Bronchial epithelial cell (primary cell): Measurements from ENCODE around the gene SPPL3. TPM values are rescaled to one million over a fixed set of nuclear protein-coding genes. Genes with fewer than 3 reads are reported as not detected.
A peak's percentile ranks its signal among the peaks of the same experiment; 100 is the strongest.
"Not testable (repeated sequence)": the region's sequence is repeated elsewhere in the genome, so short reads cannot be mapped to it uniquely, and the experiment has no call there.

Experiments used
- DNase-seq: peaks from one replicate; pipeline ENCODE4 v3.0.0-alpha.2; 2010; ENCODE audit warnings: low read depth
- FAIRE-seq: peaks from 2 replicates; lab custom pipeline; 2011; peaks lifted over from hg19 to GRCh38; lab: Jason Lieb, UNC
- H3K27me3 ChIP-seq: 2 replicates; pipeline ENCODE4 v1.5.1; 2011; ENCODE audit warnings: low read length; ENCODE audit not compliant: control insufficient read depth, insufficient read depth
- H3K36me3 ChIP-seq: 2 replicates; pipeline ENCODE4 v1.5.1; 2011; ENCODE audit warnings: low read length; ENCODE audit not compliant: control insufficient read depth, insufficient read depth
- H3K4me3 ChIP-seq: 2 replicates; pipeline ENCODE4 v1.5.1; 2011; ENCODE audit warnings: mild to moderate bottlenecking, low read depth, low read length, control low read depth
- total RNA-seq: library from RNA; depleted of rRNA; stranded (reverse); fragments of >200 nt; gene quantifications from 2 replicates; pipeline ENCODE4 v1.2.1, GENCODE V29; 2014
- TF ChIP-seq, protein P1 (sequence below): IDR thresholded peaks from 2 replicates; pipeline ENCODE4 v1.5.1; 2011; ENCODE audit warnings: mild to moderate bottlenecking, moderate library complexity, low read length, control low read depth, inconsistent platforms; ENCODE audit not compliant: insufficient read depth, severe bottlenecking

The SPPL3 gene, protein sequence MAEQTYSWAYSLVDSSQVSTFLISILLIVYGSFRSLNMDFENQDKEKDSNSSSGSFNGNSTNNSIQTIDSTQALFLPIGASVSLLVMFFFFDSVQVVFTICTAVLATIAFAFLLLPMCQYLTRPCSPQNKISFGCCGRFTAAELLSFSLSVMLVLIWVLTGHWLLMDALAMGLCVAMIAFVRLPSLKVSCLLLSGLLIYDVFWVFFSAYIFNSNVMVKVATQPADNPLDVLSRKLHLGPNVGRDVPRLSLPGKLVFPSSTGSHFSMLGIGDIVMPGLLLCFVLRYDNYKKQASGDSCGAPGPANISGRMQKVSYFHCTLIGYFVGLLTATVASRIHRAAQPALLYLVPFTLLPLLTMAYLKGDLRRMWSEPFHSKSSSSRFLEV
- 4.2 and 8.7 TPM in 2 replicates for total RNA-seq

DNA sequence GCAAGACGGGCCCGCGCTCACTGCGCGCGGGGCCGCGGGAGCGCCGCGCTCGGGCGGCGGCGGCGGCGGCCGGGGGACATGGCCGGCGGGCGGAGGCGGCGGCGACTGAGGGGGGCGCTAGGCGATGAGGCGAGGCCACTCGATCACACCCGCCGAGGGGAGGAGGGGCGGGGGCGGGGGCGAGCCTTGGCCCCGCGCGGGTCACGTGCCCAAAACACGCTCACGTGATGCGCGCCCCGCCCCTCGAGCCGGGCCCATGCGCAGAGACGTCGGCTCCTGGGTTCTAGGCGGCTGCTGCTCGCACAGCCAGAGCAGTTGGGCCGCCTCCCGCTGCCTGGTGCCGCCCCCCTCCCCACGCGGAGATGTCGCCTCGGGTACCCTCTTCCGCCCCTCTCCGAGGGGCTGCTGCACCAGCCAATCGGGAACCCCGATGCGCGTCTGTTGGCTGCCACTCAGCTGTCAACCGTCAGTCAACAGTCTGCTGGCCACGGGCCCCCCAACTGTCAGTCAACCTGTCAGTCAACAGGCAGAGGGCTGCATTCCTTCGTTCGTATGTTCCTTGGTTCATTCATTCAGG, at the start of gene SPPL3:
SPPL3 (minus strand) TSS at position 162 of the 577 bp plus-strand sequence. CDS start 491 bp downstream, outside the sequence.
- FAIRE-seq = no peak
- peak within 1 kb of the TSS; percentile 85 for H3K4me3 ChIP-seq
- no peaks in the 10 kb centered on the region for H3K27me3 ChIP-seq
- TF ChIP-seq, protein P1, sequence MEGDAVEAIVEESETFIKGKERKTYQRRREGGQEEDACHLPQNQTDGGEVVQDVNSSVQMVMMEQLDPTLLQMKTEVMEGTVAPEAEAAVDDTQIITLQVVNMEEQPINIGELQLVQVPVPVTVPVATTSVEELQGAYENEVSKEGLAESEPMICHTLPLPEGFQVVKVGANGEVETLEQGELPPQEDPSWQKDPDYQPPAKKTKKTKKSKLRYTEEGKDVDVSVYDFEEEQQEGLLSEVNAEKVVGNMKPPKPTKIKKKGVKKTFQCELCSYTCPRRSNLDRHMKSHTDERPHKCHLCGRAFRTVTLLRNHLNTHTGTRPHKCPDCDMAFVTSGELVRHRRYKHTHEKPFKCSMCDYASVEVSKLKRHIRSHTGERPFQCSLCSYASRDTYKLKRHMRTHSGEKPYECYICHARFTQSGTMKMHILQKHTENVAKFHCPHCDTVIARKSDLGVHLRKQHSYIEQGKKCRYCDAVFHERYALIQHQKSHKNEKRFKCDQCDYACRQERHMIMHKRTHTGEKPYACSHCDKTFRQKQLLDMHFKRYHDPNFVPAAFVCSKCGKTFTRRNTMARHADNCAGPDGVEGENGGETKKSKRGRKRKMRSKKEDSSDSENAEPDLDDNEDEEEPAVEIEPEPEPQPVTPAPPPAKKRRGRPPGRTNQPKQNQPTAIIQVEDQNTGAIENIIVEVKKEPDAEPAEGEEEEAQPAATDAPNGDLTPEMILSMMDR = no peak
- peak; percentile 35 for DNase-seq
- H3K36me3 ChIP-seq = no peaks in the 10 kb centered on the region

DNA sequence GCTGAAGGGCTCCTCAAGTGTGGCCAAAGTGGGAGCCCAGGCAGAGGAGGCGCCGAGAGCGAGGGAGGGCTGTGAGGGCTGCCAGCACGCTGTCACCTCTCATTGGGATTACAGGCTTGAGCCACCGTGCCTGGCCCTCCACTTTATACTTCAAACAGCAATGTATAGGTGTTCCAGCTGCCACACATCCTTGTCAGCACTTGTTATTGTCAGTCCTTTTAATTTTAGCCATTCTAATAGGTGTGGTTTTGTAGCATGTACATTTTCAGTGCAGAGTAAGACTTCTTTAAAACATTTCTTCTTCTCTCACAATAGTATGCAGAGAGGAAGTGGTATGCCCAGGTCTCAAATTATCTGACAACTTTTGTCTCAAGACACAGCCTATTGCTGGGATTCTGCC, 46.6 kb upstream of the SPPL3 start:
- H3K36me3 ChIP-seq = no peaks in the 10 kb centered on the region
- no peak for FAIRE-seq

DNA sequence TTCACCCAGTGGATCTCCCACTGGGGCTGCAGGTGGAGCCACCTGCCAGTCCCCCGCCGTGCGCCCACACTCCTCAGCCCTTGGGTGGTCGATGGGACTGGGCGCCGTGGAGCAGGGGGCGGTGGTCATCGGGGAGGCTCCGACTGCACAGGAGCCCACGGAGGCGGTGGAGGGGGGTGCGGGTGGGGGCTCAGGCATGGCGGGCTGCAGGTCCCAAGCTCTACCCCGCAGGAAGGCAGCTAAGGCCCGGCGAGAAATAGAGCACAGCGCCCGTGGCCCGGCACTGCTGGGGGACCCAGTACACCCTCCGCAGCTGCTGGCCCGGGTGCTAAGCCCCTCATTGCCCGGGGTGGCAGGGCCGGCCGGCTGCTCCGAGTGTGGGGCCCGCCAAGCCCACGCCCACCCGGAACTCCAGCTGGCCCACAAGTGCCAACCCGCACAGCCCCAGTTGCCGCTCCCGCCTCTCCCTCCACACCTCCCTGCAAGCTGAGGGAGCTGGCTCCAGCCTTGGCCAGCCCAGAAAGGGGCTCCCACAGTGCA, 46.2 kb upstream of the SPPL3 start:
- DNase-seq, H3K4me3 ChIP-seq, H3K36me3 ChIP-seq, H3K27me3 ChIP-seq, FAIRE-seq: not testable (repeated sequence)

More for the DNA sequence above, 46.6 kb upstream of the SPPL3 start:
- TF ChIP-seq, protein P1 = no peak
- Histone ChIP-seq H3K27me3 (no peaks in the 10 kb centered on the region), H3K4me3 (no peak overlapping the region)
- no peak for DNase-seq

DNA sequence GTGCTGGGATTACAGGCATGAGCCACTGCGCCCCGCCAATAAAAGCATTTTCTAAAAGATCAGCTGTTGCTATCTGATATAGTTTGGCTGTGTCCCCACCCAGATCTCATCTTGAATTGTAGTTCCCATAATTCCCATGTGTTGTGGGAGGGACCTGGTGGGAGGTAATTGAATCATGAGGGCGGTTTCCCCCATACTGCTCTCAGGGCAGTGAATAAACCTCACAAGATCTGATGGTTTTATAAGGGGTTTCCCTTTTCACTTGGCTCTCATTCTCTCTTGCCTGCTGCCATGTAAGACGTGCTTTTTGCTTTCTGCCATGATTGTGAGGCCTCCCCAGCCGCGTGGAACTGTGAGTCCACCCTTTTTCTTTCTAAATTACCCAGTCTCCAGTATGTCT, 41.4 kb upstream of the SPPL3 start:
- H3K36me3 ChIP-seq, H3K27me3 ChIP-seq, H3K4me3 ChIP-seq, FAIRE-seq, DNase-seq: not testable (repeated sequence)

DNA sequence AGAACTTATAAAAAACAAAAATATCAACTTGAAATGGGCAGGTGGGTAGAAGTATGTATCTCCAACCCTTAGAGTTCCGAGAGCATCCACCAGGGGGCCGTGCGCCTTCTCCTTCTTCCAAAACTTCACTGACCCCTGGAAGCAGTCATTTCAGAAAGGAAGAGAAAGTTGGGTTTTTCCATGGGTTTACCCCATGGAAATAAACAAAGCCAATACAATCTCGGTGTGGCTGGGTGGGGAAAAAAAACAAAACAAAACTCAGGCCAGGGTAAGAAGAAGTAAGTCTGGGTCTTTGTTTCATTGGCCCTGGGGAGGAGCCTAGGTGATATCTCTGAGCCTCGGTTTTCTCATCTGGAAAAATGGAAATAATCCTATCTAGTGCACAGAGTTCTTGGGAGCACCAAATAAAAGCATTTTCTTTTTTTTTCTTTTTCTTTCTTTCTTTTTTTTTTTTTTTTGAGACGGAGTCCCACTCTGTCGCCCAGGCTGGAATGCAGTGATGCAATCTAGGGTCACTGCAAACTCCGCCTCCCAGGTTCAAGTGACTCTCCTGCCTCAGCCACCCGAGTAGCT, 40.6 kb upstream of the SPPL3 start:
- Histone ChIP-seq H3K27me3 (no peaks in the 10 kb centered on the region), H3K36me3 (no peaks in the 10 kb centered on the region), H3K4me3 (no peak overlapping the region)
- FAIRE-seq = no peak
- DNase-seq = peak; percentile 35
- TF ChIP-seq, protein P1 = peak; percentile 71

DNA sequence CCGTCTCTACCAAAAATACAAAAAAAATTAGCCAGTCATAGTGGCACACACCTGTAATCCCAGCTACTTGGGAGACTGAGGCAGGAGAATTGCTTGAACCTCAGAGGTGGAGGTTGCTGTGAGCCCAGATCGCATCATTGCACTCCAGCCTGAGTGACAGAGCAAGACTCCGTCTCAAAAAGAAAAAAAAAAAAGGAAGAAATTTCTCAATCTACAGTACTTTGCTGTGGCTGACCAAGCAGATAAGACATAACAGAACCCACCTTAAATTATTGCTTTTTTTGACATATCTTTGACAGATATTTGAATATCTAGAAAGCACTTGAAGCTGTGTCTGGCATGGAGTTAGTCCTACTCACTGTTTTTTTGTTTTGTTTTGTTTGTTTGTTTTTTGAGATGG, 39.3 kb upstream of the SPPL3 start:
- H3K36me3 ChIP-seq = no peaks in the 10 kb centered on the region
- TF ChIP-seq, protein P1 = no peak
- H3K27me3 ChIP-seq = no peaks in the 10 kb centered on the region
- DNase-seq (no peak), FAIRE-seq (no peak)
- no peak overlapping the region for H3K4me3 ChIP-seq
